Activated naive CD4-positive, alpha-beta T cell treated with anti-CD3 and anti-CD28 coated beads, Interleukin-2, amount 50 U/mL, for 24 hours (primary cell): ENCODE measurements around the gene PIN4.

Source experiments
- H3K27ac Mint-ChIP-seq: one replicate; pipeline ENCODE4 v1.8.0; 2021; ENCODE audit warnings: mild to moderate bottlenecking, mixed read lengths
- H3K27me3 Mint-ChIP-seq: one replicate; pipeline ENCODE4 v1.8.0; 2021; ENCODE audit warnings: mixed read lengths
- H3K36me3 Mint-ChIP-seq: one replicate; pipeline ENCODE4 v1.8.0; 2021; ENCODE audit warnings: mixed read lengths
- H3K4me1 Mint-ChIP-seq: one replicate; pipeline ENCODE4 v1.8.0; 2021; ENCODE audit warnings: mixed read lengths
- H3K4me3 Mint-ChIP-seq: one replicate; pipeline ENCODE4 v1.8.0; 2021; ENCODE audit warnings: mild to moderate bottlenecking, mixed read lengths
- H3K9me3 Mint-ChIP-seq: one replicate; pipeline ENCODE4 v1.8.0; 2021; ENCODE audit warnings: mixed read lengths

The PIN4 gene

GRCh38 chrX:72181178-72182125 lies at the start of gene PIN4:
Gene PIN4, plus strand, starts transcription at chrX:72181757. Its CDS starts 29 bp downstream, at chrX:72181786.
- peaks cover 24% of the 10 kb centered on the region for H3K4me1 Mint-ChIP-seq
- no peaks in the 10 kb centered on the region for H3K27me3 Mint-ChIP-seq
- H3K4me3 Mint-ChIP-seq: no peak within 1 kb of the TSS
- H3K27ac Mint-ChIP-seq: no peak within 1 kb of the TSS
- H3K9me3 Mint-ChIP-seq: no peaks in the 10 kb centered on the region
- H3K36me3 Mint-ChIP-seq: peaks cover 1% of the 10 kb centered on the region

GRCh38 chrX:72132456-72132855 lies 49.1 kb upstream of the PIN4 start:
- Mint-ChIP-seq H3K4me3 (peak overlapping the region; percentile 36), H3K36me3 (no peaks in the 10 kb centered on the region), H3K4me1 (no peaks in the 10 kb centered on the region), H3K27me3 (peaks cover 13% of the 10 kb centered on the region), H3K9me3 (no peaks in the 10 kb centered on the region), H3K27ac (peak overlapping the region; percentile 62)

- H3K36me3 Mint-ChIP-seq: no peaks in the 10 kb centered on the region
- H3K27me3 Mint-ChIP-seq: peaks cover 13% of the 10 kb centered on the region
- H3K4me1 Mint-ChIP-seq: no peaks in the 10 kb centered on the region
- no peak overlapping the region for H3K27ac Mint-ChIP-seq
- no peak overlapping the region for H3K4me3 Mint-ChIP-seq
- no peaks in the 10 kb centered on the region for H3K9me3 Mint-ChIP-seq
These were observed 47.6 kb upstream of the PIN4 start for GRCh38 chrX:72133851-72134546.

GRCh38 chrX:72137846-72138495 lies 43.6 kb upstream of the PIN4 start:
- Mint-ChIP-seq H3K27ac (no peak overlapping the region), H3K4me1 (peaks cover 10% of the 10 kb centered on the region), H3K27me3 (peaks cover 2% of the 10 kb centered on the region), H3K4me3 (no peak overlapping the region), H3K9me3 (no peaks in the 10 kb centered on the region), H3K36me3 (peaks cover 1% of the 10 kb centered on the region)

GRCh38 chrX:72139538-72139937 lies 42.0 kb upstream of the PIN4 start:
- peaks cover 1% of the 10 kb centered on the region for H3K36me3 Mint-ChIP-seq
- H3K4me3 Mint-ChIP-seq: no peak overlapping the region
- H3K27ac Mint-ChIP-seq: no peak overlapping the region
- peaks cover 18% of the 10 kb centered on the region for H3K4me1 Mint-ChIP-seq
- no peaks in the 10 kb centered on the region for H3K9me3 Mint-ChIP-seq
- peaks cover 2% of the 10 kb centered on the region for H3K27me3 Mint-ChIP-seq

- Mint-ChIP-seq H3K4me1 (peaks cover 18% of the 10 kb centered on the region), H3K9me3 (no peaks in the 10 kb centered on the region), H3K27me3 (no peaks in the 10 kb centered on the region), H3K27ac (no peak overlapping the region), H3K36me3 (peaks cover 1% of the 10 kb centered on the region), H3K4me3 (no peak overlapping the region)
These were observed 40.1 kb upstream of the PIN4 start for GRCh38 chrX:72141372-72142004.

- H3K27me3 Mint-ChIP-seq: no peaks in the 10 kb centered on the region
- no peak overlapping the region for H3K4me3 Mint-ChIP-seq
- no peaks in the 10 kb centered on the region for H3K9me3 Mint-ChIP-seq
- H3K27ac Mint-ChIP-seq: no peak overlapping the region
- peaks cover 18% of the 10 kb centered on the region for H3K4me1 Mint-ChIP-seq
- H3K36me3 Mint-ChIP-seq: peaks cover 1% of the 10 kb centered on the region
These were observed 39.3 kb upstream of the PIN4 start for GRCh38 chrX:72142094-72142793.

GRCh38 chrX:72142794-72143608 lies 38.6 kb upstream of the PIN4 start:
- Mint-ChIP-seq H3K27me3 (no peaks in the 10 kb centered on the region), H3K4me1 (peaks cover 18% of the 10 kb centered on the region), H3K4me3 (no peak overlapping the region), H3K36me3 (peaks cover 1% of the 10 kb centered on the region), H3K9me3 (no peaks in the 10 kb centered on the region), H3K27ac (no peak overlapping the region)

- H3K4me1 Mint-ChIP-seq: peaks cover 18% of the 10 kb centered on the region
- no peak overlapping the region for H3K27ac Mint-ChIP-seq
- peaks cover 1% of the 10 kb centered on the region for H3K36me3 Mint-ChIP-seq
- H3K4me3 Mint-ChIP-seq: no peak overlapping the region
- no peaks in the 10 kb centered on the region for H3K9me3 Mint-ChIP-seq
- no peaks in the 10 kb centered on the region for H3K27me3 Mint-ChIP-seq
These were observed 38.0 kb upstream of the PIN4 start for GRCh38 chrX:72143609-72143907.

GRCh38 chrX:72145181-72145580 lies 36.4 kb upstream of the PIN4 start:
- H3K36me3 Mint-ChIP-seq: no peaks in the 10 kb centered on the region
- no peak overlapping the region for H3K4me3 Mint-ChIP-seq
- no peaks in the 10 kb centered on the region for H3K9me3 Mint-ChIP-seq
- H3K27me3 Mint-ChIP-seq: no peaks in the 10 kb centered on the region
- H3K4me1 Mint-ChIP-seq: peaks cover 18% of the 10 kb centered on the region
- no peak overlapping the region for H3K27ac Mint-ChIP-seq

- H3K4me1 Mint-ChIP-seq: peaks cover 13% of the 10 kb centered on the region
- no peaks in the 10 kb centered on the region for H3K27me3 Mint-ChIP-seq
- H3K9me3 Mint-ChIP-seq: no peaks in the 10 kb centered on the region
- H3K4me3 Mint-ChIP-seq: no peak overlapping the region
- no peak overlapping the region for H3K27ac Mint-ChIP-seq
- H3K36me3 Mint-ChIP-seq: no peaks in the 10 kb centered on the region
These were observed 35.0 kb upstream of the PIN4 start for GRCh38 chrX:72146527-72146926.

- Mint-ChIP-seq H3K27ac (no peak overlapping the region), H3K4me1 (no peaks in the 10 kb centered on the region), H3K27me3 (no peaks in the 10 kb centered on the region), H3K36me3 (no peaks in the 10 kb centered on the region), H3K4me3 (no peak overlapping the region), H3K9me3 (no peaks in the 10 kb centered on the region)
These were observed 22.8 kb upstream of the PIN4 start for GRCh38 chrX:72158773-72159172.

GRCh38 chrX:72159769-72160168 lies 21.8 kb upstream of the PIN4 start:
- Mint-ChIP-seq H3K4me1 (no peaks in the 10 kb centered on the region), H3K27me3 (no peaks in the 10 kb centered on the region), H3K36me3 (no peaks in the 10 kb centered on the region), H3K4me3 (no peak overlapping the region), H3K9me3 (no peaks in the 10 kb centered on the region), H3K27ac (no peak overlapping the region)

GRCh38 chrX:72165551-72165950 lies 16.0 kb upstream of the PIN4 start:
- Mint-ChIP-seq H3K27ac (no peak overlapping the region), H3K4me3 (no peak overlapping the region), H3K4me1 (peaks cover 5% of the 10 kb centered on the region), H3K36me3 (no peaks in the 10 kb centered on the region), H3K27me3 (no peaks in the 10 kb centered on the region), H3K9me3 (no peaks in the 10 kb centered on the region)
